Subcutaneous adipose tissue (tissue), 4 donors: ENCODE data around the gene ZNF618. TPM values are rescaled to one million over a fixed set of nuclear protein-coding genes. Genes with fewer than 3 reads are reported as not detected.

Source experiments
- total RNA-seq, 4 donors: library from RNA; depleted of rRNA; stranded (reverse); fragments of >200 nt; gene quantifications; one replicate each; pipeline ENCODE4 v1.1.0, GENCODE V29; 2016
- TF ChIP-seq, protein P1 (sequence below): fragments of 450-650 bp; IDR thresholded peaks from one replicate; pipeline ENCODE4 v1.5.1; 2016; ENCODE audit warnings: low read depth, mild to moderate bottlenecking, control low read depth, antibody characterized with exemption, moderate library complexity

Gene ZNF618
- total RNA-seq, 4 donors from 2014 or later: 3.7 to 7.7 (median 4.4) TPM

DNA sequence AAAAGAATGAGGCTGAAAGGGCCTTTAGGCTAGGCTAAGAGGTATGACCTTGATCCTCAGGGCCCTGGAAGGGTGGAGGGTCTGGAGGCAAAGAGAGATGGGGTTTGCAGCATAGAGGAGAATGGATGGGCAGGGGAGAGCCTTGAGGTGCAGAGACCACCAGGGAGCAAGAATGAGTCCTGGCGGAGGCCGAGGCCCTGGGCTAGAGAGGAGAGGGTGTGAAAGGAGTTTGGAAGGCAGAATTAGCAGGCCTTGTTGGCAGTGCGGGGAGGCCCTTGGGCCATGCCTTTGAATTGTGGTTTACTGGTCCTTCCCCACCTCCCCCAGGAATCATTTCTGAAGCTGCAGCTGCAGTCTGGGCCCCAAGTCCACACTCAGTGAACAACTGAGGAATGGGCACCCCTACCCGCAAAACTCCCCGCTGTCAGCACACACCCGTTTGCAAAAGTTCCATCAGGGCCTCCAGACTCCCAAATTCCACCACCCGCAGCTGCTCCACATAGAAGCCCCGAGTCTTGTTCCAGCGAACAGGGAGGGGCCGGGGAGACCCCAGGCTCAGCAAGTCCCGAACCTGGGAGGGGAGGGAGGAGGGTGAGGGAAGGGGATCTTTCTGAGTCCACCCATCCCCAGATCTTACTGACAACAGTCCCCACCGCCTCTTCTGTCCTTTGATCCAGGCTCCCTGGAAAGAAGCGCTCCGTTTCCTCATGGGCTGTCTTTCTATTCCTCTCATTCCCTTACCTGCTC, 220.9 kb downstream of the ZNF618 start:
- TF ChIP-seq, protein P1, sequence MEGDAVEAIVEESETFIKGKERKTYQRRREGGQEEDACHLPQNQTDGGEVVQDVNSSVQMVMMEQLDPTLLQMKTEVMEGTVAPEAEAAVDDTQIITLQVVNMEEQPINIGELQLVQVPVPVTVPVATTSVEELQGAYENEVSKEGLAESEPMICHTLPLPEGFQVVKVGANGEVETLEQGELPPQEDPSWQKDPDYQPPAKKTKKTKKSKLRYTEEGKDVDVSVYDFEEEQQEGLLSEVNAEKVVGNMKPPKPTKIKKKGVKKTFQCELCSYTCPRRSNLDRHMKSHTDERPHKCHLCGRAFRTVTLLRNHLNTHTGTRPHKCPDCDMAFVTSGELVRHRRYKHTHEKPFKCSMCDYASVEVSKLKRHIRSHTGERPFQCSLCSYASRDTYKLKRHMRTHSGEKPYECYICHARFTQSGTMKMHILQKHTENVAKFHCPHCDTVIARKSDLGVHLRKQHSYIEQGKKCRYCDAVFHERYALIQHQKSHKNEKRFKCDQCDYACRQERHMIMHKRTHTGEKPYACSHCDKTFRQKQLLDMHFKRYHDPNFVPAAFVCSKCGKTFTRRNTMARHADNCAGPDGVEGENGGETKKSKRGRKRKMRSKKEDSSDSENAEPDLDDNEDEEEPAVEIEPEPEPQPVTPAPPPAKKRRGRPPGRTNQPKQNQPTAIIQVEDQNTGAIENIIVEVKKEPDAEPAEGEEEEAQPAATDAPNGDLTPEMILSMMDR: no peak

DNA sequence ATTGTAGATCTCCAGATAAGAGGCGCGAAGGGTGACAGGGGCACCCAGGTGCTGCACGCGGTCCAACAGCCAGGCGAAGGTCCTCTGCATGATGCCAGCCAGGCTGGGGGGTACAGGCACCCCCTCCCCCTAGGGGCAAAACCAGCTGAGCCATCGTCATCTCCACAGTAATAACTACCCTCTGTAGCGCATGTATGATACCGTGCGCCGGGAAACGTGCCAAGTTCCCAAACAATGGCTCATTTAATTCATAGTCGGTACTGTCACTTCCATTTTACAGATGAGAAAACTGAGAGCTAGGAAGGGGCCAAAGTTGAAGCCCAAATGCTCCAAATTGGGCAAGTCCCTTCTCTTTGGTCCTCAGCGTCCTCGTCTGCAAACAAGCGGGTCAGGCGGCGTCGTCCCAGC, 221.5 kb downstream of the ZNF618 start:
- TF ChIP-seq, protein P1: no peak

DNA sequence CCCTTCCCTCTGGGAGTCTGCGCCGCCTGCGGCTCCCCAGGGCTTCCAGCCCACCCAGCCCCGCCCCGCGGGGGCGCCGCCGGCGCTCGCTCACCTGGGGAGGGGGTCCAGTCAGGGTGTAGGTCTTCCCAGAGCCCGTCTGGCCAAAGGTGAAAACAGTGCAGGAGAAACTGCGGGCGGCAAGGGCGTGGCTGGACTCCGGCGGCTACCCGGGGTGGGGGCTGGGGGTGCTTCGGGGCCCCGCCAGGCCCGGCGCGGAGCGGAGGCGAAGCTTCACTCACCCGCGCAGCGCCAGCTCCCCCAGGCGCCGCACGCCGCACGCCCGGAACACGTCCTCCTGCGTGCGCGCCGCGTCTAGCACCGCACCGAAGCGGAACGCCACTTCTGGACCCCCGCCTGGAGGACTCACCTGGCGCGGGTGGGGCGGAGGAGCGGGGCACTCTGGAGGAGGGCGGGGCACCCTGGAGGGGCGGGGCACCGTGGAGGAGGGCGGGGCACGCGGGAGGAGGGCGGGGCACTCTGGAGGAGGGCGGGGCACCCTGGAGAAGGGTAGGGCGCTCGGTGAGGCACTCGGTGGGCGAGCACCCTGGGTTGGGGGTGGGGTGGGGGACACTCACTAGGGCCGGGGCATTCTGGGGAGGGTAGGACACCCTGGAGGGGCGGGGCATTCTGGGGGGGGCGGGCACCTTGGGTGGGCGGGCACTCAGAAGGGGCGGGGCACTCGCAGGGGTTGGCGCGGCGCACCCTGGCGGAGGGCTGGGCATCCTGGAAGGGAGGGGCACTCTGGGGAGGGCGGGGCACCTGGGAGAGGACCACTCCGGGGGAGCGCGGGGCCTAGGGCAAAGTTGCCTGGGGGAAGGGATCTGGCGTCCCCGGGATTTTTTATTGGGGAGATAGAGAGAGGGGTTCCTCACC, 222.2 kb downstream of the ZNF618 start:
- TF ChIP-seq, protein P1: no peak

DNA sequence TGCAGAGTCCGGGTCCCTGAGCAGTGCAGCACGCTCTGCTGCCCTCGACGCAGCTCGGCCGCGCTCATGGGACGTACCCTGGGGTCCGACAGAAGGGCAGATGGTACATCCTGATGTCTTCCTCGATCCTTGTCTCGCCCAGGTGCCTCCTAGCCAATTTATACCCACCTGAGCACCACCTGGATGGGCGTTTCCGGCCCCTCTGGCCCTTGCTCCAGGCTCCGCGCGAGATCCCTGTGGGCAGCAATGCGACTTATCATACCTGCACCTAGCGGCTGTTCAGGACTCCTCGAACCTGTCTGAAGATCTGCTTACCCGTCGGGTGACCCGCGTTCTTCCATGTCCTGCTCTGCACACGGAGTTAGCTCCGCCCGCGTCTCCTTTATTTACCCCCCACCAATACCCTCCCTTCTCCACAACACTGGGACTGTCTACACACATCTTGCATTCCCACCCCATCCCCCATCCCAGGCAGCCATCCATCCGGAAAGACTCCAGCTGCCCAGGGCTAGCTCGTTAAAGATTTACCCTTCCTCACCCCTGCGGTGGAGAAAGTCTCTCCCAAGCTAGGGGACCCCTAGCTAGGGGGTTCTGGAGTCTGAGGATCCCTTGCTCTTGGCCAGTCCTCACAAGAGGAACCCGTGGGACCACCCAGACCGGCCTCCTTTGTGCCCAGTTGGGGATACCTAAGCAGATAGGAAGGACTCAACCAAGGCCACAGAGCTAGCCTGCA, 223.0 kb downstream of the ZNF618 start, which contains the start of gene KIF12:
KIF12 (minus strand) TSS at position 357 of the 733 bp plus-strand sequence; CDS start at position 341, 16 bp downstream.
- TF ChIP-seq, protein P1: no peak

DNA sequence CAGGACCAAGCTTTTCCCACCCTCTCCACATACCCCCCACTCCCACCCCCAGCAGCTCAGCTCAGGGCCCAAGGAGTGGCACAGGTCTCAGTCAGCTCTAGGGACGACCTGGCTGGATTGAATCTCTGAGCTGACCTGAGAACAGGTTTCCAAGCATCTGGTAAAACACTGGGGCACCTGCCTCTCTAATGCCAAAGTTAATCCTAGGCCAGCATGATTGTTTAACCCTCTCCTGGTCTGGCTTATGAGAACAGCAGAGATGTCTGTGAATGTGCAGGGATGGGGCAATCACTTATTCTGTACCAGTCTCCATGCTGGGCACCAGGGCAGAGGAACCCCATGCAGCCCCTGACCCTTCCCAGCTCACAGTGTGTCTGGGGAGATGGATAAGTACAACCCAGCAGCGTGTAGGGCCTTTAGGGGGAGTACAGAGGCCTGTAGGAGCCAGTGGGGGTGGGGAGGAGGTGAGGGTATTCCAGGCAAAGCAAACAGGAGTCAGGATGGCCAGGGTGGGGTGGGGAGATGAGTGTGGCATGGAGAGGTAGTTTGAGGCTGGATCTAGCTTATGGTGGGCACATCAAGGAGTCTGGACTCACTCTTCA, 223.7 kb downstream of the ZNF618 start:
- TF ChIP-seq, protein P1: no peak

DNA sequence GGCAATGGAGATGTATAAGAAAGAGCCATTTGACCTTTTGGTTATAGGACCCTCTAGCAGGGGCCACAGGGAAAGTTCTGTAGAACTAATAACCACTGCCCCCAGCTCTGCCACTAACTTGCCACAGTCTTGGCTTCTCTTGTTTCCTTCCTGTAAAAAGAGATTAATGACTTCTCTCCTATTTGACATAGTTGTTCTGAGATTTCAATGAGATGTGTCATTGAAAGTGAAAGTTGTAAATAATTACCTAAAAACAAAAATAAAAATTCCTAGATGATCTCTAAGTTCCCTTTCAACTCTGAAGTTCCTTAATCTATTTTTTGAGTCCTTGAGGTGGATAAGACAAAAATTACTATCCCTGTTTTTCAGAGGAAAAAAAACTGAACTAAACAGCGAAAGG, 224.4 kb downstream of the ZNF618 start:
- TF ChIP-seq, protein P1: no peak
